Measurements from ENCODE around the gene GOLGB1. TPM values are rescaled to one million over a fixed set of nuclear protein-coding genes. Genes with fewer than 3 reads are reported as not detected.

The GOLGB1 gene
- total and polyA plus RNA-seq, 2 of the 4 experiments (the other 2 are of a cell fraction) = 13.3 to 30.3 TPM

GRCh38 chr3:121696186-121696585 lies 53.4 kb downstream of the GOLGB1 start:
- Histone ChIP-seq H3K4me1 (ENCODE audit: control insufficient read depth, insufficient read depth, low read length) (no peaks in the 10 kb centered on the region), H3K36me3 (ENCODE audit: control insufficient read depth, insufficient read depth, low read length) (peaks cover 20% of the 10 kb centered on the region), H2AK9ac (replicated peaks; ENCODE audit: low read depth, low read length, poor library complexity) (no peak overlapping the region), H3K9me1 (ENCODE audit: insufficient read depth, low read length) (no peaks in the 10 kb centered on the region), H4K8ac (ENCODE audit: low read depth in 2 of 2, low read length in 2 of 2) (no peak overlapping the region), H3K9ac (ENCODE audit: low read depth, low read length) (no peak overlapping the region), H2BK15ac (ENCODE audit: low read depth, low read length) (no peak overlapping the region), H3K4me3 (ENCODE audit: insufficient read depth, low read depth, low read length) (no peak overlapping the region), H2AFZ (replicated peaks; ENCODE audit: low read length, poor library complexity) (no peak overlapping the region), H3K18ac (ENCODE audit: low read depth, low read length) (no peak overlapping the region), H3K4me2 (ENCODE audit: low read depth, low read length) (no peak overlapping the region), H3K27ac (ENCODE audit: insufficient read depth, low read length) (no peak overlapping the region), H2BK120ac (ENCODE audit: low read depth, low read length) (no peak overlapping the region), H2AK5ac (ENCODE audit: low read depth, low read length) (no peak overlapping the region), H3K79me1 (ENCODE audit: low read depth in 1 of 2, low read length in 2 of 2) (no peaks in the 10 kb centered on the region; a peak in 1 of 4 replicates), H3K14ac (replicated peaks; ENCODE audit: low read depth, low read length) (no peak overlapping the region), H3K4ac (ENCODE audit: low read depth, low read length) (no peak overlapping the region), H3K23ac (ENCODE audit: low read depth, low read length) (no peak overlapping the region), H2BK20ac (ENCODE audit: low read depth, low read length) (no peak overlapping the region), H3K9me3 (ENCODE audit: control insufficient read depth, insufficient read depth, low read length) (no peaks in the 10 kb centered on the region), H2BK5ac (ENCODE audit: low read depth, low read length, poor library complexity, severe bottlenecking) (no peak overlapping the region), H3K56ac (ENCODE audit: extremely low read depth, insufficient read depth, low read length) (no peak overlapping the region), H4K5ac (ENCODE audit: low read depth, low read length) (no peak overlapping the region), H3K27me3 (ENCODE audit: control insufficient read depth, insufficient read depth, low read length) (no peaks in the 10 kb centered on the region), H4K91ac (ENCODE audit: insufficient read depth, low read depth, low read length) (no peak overlapping the region), H4K20me1 (ENCODE audit: insufficient read depth, low read length) (no peaks in the 10 kb centered on the region)
- DNase-seq (no peak), ATAC-seq (ENCODE audit: low read depth) (no peak)
- no peak for TF ChIP-seq MAZ (IDR thresholded peaks at IDR 0.05; ENCODE audit: borderline replicate concordance, low read depth, low read length)
- no peak for TF ChIP-seq SMC3 (IDR thresholded peaks at IDR 0.05; ENCODE audit: low read depth, low read length)
- TF ChIP-seq NFE2L2 (IDR thresholded peaks at IDR 0.05; ENCODE audit: low read depth, low read length) = no peak
- no peak for TF ChIP-seq FOS (IDR thresholded peaks at IDR 0.05; ENCODE audit: low read depth, low read length)
- no peak for TF ChIP-seq ELK1 (IDR thresholded peaks at IDR 0.05; ENCODE audit: borderline replicate concordance, low read depth, low read length)
- TF ChIP-seq POLR2A (IDR thresholded peaks at IDR 0.05; ENCODE audit: low read depth, low read length) = no peak
- no peak for TF ChIP-seq USF2 (IDR thresholded peaks at IDR 0.05; ENCODE audit: low read depth, low read length)
- TF ChIP-seq MAFK (IDR thresholded peaks at IDR 0.05; ENCODE audit: low read depth, low read length) = no peak
- no peak for TF ChIP-seq RFX5 (IDR thresholded peaks at IDR 0.05; ENCODE audit: low read depth, low read length)
- TF ChIP-seq CEBPB (IDR thresholded peaks at IDR 0.05; ENCODE audit: low read depth, low read length) = no peak
- TF ChIP-seq CTCF (conservative IDR thresholded peaks at IDR 0.05; ENCODE audit: low read depth, low read length) = no peak
- no peak for TF ChIP-seq MXI1 (IDR thresholded peaks at IDR 0.05; ENCODE audit: borderline replicate concordance, low read depth, low read length)
- no TSS peak for BruUV-seq (replicated peaks)
- in situ Hi-C loops (cut with MboI; ENCODE audit: low sequenced_read_pairs) = no loop called here
- intact Hi-C loops (cut with micrococcal nuclease) = no loop called here
- ChIA-PET POLR2A (ENCODE audit: unreplicated experiment) (no interaction called here), CTCF (interaction anchor here (0.6 to 1.5 kb wide), 2 partner anchors 9 to 13 kb away, joined by 3 read pairs; no protein-coding TSS in a partner anchor)
- WGBS, 2 experiments (ENCODE audit: extremely low coverage in 2 of 2, insufficient read length in 1 of 2) = no CpG with 5 or more reads among the region's 3 CpGs
- dilution Hi-C loops (cut with HindIII; ENCODE audit: low sequenced_read_pairs, unreplicated experiment) = no loop called here
